Kidney epithelial cell (primary cell): ENCODE results near the gene DLG5. TPM values are rescaled to one million over a fixed set of nuclear protein-coding genes. Genes with fewer than 3 reads are reported as not detected.

Experiments
- DNase-seq: peaks from one replicate; pipeline ENCODE4 v3.0.0-alpha.2; 2010; ENCODE audit warnings: low read depth
- H3K27me3 ChIP-seq: 2 replicates; pipeline ENCODE4 v1.6.0; 2011; ENCODE audit warnings: low read length; ENCODE audit not compliant: control insufficient read depth, insufficient read depth
- H3K36me3 ChIP-seq: 2 replicates; pipeline ENCODE4 v1.5.1; 2011; ENCODE audit warnings: low read length; ENCODE audit not compliant: control insufficient read depth, insufficient read depth
- H3K4me3 ChIP-seq: 2 replicates; pipeline ENCODE4 v1.5.1; 2011; ENCODE audit warnings: low read depth, mild to moderate bottlenecking, control low read depth, low read length
- total RNA-seq: library from RNA; depleted of rRNA; stranded (reverse); fragments of >200 nt; gene quantifications from 2 replicates; pipeline ENCODE4 v1.2.3, GENCODE V29; 2015
- TF ChIP-seq, protein P1 (sequence below): IDR thresholded peaks from 2 replicates; pipeline ENCODE4 v1.5.1; 2011; ENCODE audit warnings: mild to moderate bottlenecking, moderate library complexity, low read length, control low read depth, inconsistent platforms; ENCODE audit not compliant: insufficient read depth, poor library complexity, severe bottlenecking

DLG5 gene
- total RNA-seq, 1 donor from 2014 or later, result 35.9 TPM

DNA sequence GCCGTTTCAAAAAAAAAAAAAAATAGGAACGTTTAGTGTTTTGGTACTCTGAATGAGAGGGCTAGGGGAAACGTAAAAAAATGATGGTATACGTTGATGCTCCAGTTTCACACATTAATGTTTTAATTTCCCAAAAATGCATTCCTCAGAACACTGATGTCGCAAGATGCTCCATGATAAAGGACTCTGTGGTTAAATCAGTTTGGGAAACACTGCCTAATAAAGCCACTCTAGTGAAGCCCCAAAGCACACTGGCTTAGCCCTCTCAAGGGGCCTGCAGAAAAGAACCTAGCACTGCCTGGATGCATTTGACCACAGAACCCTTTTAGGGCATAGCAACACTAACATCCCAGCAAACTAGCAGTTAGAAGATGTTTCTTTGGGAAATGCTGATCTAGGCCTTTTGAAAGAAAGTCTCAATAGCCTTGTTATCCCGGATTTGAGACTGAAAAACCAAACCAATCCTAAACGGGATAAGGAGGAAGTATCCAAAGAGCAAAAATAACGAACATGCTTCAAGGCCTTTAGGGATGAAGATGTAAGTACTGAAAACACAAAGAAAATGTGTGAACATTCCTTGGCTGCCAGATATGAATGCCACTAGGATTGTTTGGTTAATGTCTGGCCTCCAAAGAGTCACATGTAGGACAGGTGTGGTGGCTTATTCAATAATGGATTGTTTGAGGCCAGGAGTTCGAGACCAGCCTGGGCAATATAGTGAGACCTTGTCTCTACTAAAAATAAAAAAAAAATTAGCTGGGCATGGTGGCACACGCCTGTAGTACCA, 11.0 kb downstream of the DLG5 start:
- no peak for DNase-seq
- Histone ChIP-seq H3K27me3 (no peaks in the 10 kb centered on the region), H3K4me3 (no peak overlapping the region), H3K36me3 (no peaks in the 10 kb centered on the region)
- TF ChIP-seq, protein P1, sequence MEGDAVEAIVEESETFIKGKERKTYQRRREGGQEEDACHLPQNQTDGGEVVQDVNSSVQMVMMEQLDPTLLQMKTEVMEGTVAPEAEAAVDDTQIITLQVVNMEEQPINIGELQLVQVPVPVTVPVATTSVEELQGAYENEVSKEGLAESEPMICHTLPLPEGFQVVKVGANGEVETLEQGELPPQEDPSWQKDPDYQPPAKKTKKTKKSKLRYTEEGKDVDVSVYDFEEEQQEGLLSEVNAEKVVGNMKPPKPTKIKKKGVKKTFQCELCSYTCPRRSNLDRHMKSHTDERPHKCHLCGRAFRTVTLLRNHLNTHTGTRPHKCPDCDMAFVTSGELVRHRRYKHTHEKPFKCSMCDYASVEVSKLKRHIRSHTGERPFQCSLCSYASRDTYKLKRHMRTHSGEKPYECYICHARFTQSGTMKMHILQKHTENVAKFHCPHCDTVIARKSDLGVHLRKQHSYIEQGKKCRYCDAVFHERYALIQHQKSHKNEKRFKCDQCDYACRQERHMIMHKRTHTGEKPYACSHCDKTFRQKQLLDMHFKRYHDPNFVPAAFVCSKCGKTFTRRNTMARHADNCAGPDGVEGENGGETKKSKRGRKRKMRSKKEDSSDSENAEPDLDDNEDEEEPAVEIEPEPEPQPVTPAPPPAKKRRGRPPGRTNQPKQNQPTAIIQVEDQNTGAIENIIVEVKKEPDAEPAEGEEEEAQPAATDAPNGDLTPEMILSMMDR, result no peak

DNA sequence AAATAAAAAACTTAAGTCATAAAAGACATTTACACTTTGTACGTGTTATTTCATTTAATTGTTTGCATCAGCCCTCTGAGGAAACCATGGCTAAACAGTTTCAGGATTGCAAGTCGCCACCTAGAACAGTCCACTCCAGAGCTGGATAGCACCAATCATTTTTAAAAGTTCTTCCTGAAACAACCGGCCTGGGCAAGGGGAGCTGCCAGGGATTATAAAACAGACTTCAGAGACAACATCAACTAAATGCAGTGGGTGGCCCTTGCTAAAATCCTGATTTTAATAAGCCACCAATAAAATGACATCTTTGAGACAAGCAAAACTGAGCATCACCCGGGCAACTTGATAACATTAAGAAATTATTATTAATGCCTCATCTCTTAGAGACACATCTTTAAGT, 13.5 kb downstream of the DLG5 start:
- H3K36me3 ChIP-seq, result no peaks in the 10 kb centered on the region

DNA sequence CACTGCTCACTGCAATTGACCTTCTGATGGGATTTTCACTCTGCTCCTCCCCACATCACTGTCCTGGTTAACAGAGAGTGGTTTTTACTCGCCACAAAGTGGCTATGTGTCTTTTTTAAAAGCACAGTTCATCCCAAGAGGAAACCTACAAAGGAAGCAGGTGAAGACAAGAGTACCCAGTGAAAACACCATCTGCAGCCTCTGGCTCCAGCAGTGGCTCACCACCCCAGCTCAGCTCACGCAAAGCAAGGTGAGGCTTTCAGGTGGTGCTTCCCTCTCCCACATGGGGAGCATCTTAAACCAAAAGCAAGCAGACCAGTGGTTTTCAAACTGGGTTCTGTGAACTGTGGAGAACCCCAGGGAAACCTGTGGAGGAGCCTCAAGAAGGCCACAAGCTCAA, 14.0 kb downstream of the DLG5 start:
- TF ChIP-seq, protein P1, result no peak
- no peak for DNase-seq
- H3K4me3 ChIP-seq, result no peak overlapping the region
- no peaks in the 10 kb centered on the region for H3K36me3 ChIP-seq
- no peaks in the 10 kb centered on the region for H3K27me3 ChIP-seq

More for the DNA sequence above, 13.5 kb downstream of the DLG5 start:
- Histone ChIP-seq H3K27me3 (no peaks in the 10 kb centered on the region), H3K4me3 (no peak overlapping the region)
- DNase-seq, result no peak
- TF ChIP-seq, protein P1, result no peak

DNA sequence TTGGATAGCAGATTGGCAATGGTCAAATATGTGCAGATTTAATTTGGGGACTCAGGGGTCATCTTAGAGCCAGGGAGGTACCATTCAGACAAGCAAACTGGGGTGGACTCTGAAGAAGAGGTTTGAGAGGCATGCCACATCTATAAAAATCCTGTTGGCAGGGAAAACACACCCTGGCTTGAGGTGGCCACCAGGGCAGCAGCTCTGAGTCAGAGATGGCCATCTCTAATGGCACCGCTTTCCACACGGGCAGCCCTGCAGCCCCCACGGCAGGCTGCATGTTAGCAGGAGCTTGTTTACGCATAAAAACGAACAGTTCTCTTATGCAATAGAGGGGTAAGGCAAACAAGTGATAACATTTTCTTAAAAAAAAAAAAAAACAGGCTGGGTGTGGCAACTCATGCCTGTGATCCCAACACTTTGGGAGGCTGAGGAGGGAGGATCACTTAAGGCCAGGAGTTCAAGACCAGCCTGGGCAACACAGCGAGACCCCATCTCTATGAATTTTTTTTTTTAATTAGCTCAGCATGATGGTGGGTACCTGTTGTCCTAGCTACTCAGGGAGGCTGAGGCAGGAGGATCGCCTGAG, 14.9 kb downstream of the DLG5 start:
- TF ChIP-seq, protein P1, result peak; percentile 14
- H3K27me3 ChIP-seq, result no peaks in the 10 kb centered on the region
- no peak for DNase-seq

DNA sequence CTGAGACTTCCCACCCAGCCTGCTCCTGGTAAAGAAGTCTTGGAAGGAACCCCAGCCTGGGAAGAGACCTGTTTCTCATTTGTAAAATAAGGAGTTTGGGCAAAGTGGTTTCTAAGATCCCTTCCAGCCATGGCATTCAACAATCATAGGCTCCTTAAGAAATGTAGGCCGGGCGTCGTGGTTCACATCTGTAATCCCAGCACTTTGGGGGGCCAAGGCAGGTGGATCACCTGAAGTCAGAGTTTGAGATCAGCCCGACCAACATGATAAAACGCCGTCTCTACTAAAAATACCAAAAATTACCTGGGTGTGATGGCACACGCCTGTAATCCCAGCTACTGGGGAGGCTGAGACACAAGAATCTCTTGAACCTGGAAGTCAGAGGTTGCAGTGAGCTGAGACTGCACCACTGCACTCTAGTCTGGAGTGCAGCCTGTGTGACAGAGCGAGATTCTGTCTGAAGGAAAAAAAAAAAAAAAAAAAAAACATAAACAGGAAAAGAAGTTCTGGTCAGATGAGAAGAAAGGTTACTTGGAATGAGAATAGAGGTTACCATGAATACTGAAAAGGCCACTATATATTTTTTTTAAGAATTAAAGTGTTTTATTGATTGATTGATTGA, 15.9 kb downstream of the DLG5 start:
- Histone ChIP-seq H3K27me3 (no peaks in the 10 kb centered on the region), H3K36me3 (no peaks in the 10 kb centered on the region), H3K4me3 (no peak overlapping the region)
- DNase-seq, result no peak
- TF ChIP-seq, protein P1, result no peak

More for the DNA sequence above, 14.9 kb downstream of the DLG5 start:
- Histone ChIP-seq H3K36me3 (no peaks in the 10 kb centered on the region), H3K4me3 (no peak overlapping the region)
